Occipital lobe (tissue), 2 donors: Measurements from ENCODE around the gene SMURF1. TPM values are rescaled to one million over a fixed set of nuclear protein-coding genes. Genes with fewer than 3 reads are reported as not detected.

Experiments
- DNase-seq: peaks from one replicate; lab custom pipeline; 2025; lab: John Stamatoyannopoulos, UW
- total RNA-seq: library from RNA; depleted of rRNA; stranded (reverse); fragments of >200 nt; gene quantifications from one replicate; pipeline ENCODE4 v1.2.3, GENCODE V29; 2014

Gene SMURF1
- total RNA-seq, 1 donor from 2014 or later = 24.6 TPM

- DNase-seq = no peak
Observed at GRCh38 chr7:99098286-99098823, 45.6 kb downstream of the SMURF1 start.

- no peak for DNase-seq
Observed at GRCh38 chr7:99097730-99098129, 46.2 kb downstream of the SMURF1 start.

- DNase-seq = no peak
Observed at GRCh38 chr7:99096124-99096887, 47.6 kb downstream of the SMURF1 start.

- DNase-seq = no peak
Observed at GRCh38 chr7:99095698-99096097, 48.2 kb downstream of the SMURF1 start.

GRCh38 chr7:99094401-99094800, 49.5 kb downstream of the SMURF1 start:
- no peak for DNase-seq

- DNase-seq = peak; percentile 11
Observed at GRCh38 chr7:99092064-99092720, 51.7 kb downstream of the SMURF1 start.

- no peak for DNase-seq
Observed at GRCh38 chr7:99090771-99091542, 53.0 kb downstream of the SMURF1 start.

- DNase-seq = no peak
Observed at GRCh38 chr7:99089914-99090629, 53.8 kb downstream of the SMURF1 start.

- DNase-seq = no peak
Observed at GRCh38 chr7:99086944-99087343, 57.0 kb downstream of the SMURF1 start.

GRCh38 chr7:99086532-99086931, 57.4 kb downstream of the SMURF1 start:
- DNase-seq = no peak

GRCh38 chr7:99083733-99084132, 60.2 kb downstream of the SMURF1 start:
- no peak for DNase-seq

- no peak for DNase-seq
Observed at GRCh38 chr7:99083068-99083651, 60.7 kb downstream of the SMURF1 start.

- DNase-seq = no peak
Observed at GRCh38 chr7:99080679-99081078, 63.2 kb downstream of the SMURF1 start.

- no peak for DNase-seq
Observed at GRCh38 chr7:99079104-99079503, 64.8 kb downstream of the SMURF1 start.

- no peak for DNase-seq
Observed at GRCh38 chr7:99078416-99078815, 65.5 kb downstream of the SMURF1 start.

GRCh38 chr7:99076615-99077014, 67.3 kb downstream of the SMURF1 start:
- no peak for DNase-seq

GRCh38 chr7:99073839-99074446, 70.0 kb downstream of the SMURF1 start:
- no peak for DNase-seq

GRCh38 chr7:99072126-99072525, 71.8 kb downstream of the SMURF1 start:
- no peak for DNase-seq

- DNase-seq = no peak
Observed at GRCh38 chr7:99070361-99070760, 73.5 kb downstream of the SMURF1 start.

GRCh38 chr7:99061001-99061776, 82.7 kb downstream of the SMURF1 start:
- no peak for DNase-seq
